Ishikawa (cell line): Measurements from ENCODE around the gene SLC7A6.

Source experiments
- CEBPB ChIP-seq: IDR thresholded peaks from 2 replicates; pipeline ENCODE4 v1.6.1; 2012
- CREB1 ChIP-seq: IDR thresholded peaks from 2 replicates; pipeline ENCODE4 v1.6.1; 2012; ENCODE audit warnings: low read depth
- EGR1 ChIP-seq: IDR thresholded peaks from 2 replicates; pipeline ENCODE4 v1.6.1; 2012
- EP300 ChIP-seq: IDR thresholded peaks from 2 replicates; pipeline ENCODE4 v1.6.1; 2012; ENCODE audit warnings: borderline replicate concordance
- FOXM1 ChIP-seq: IDR thresholded peaks from 2 replicates; pipeline ENCODE4 v1.6.1; 2012; ENCODE audit warnings: low read depth, borderline replicate concordance
- NFIC ChIP-seq: IDR thresholded peaks from 2 replicates; pipeline ENCODE4 v1.6.1; 2012
- RAD21 ChIP-seq: IDR thresholded peaks from 2 replicates; pipeline ENCODE4 v1.6.1; 2012; ENCODE audit warnings: low read depth
- TAF1 ChIP-seq: IDR thresholded peaks from 2 replicates; pipeline ENCODE4 v1.6.1; 2012; ENCODE audit warnings: low read depth, mild to moderate bottlenecking
- TCF12 ChIP-seq: IDR thresholded peaks from 2 replicates; pipeline ENCODE4 v1.6.1; 2012; ENCODE audit warnings: low read depth
- TEAD4 ChIP-seq: IDR thresholded peaks from 2 replicates; pipeline ENCODE4 v1.6.1; 2012
- YY1 ChIP-seq: IDR thresholded peaks from 2 replicates; pipeline ENCODE4 v1.6.1; 2012; ENCODE audit warnings: low read depth
- ZBTB7A ChIP-seq: IDR thresholded peaks from 2 replicates; pipeline ENCODE4 v1.6.1; 2012; ENCODE audit warnings: low read depth
- TF ChIP-seq, protein P1 (sequence below): IDR thresholded peaks from 2 replicates; pipeline ENCODE4 v1.6.1; 2012; ENCODE audit warnings: low read depth, mild to moderate bottlenecking
- TF ChIP-seq, protein P2 (sequence below): IDR thresholded peaks from 2 replicates; pipeline ENCODE4 v1.6.1; 2012
- TF ChIP-seq, protein P3 (sequence below): IDR thresholded peaks from 2 replicates; pipeline ENCODE4 v1.6.1; 2012

Gene SLC7A6

DNA sequence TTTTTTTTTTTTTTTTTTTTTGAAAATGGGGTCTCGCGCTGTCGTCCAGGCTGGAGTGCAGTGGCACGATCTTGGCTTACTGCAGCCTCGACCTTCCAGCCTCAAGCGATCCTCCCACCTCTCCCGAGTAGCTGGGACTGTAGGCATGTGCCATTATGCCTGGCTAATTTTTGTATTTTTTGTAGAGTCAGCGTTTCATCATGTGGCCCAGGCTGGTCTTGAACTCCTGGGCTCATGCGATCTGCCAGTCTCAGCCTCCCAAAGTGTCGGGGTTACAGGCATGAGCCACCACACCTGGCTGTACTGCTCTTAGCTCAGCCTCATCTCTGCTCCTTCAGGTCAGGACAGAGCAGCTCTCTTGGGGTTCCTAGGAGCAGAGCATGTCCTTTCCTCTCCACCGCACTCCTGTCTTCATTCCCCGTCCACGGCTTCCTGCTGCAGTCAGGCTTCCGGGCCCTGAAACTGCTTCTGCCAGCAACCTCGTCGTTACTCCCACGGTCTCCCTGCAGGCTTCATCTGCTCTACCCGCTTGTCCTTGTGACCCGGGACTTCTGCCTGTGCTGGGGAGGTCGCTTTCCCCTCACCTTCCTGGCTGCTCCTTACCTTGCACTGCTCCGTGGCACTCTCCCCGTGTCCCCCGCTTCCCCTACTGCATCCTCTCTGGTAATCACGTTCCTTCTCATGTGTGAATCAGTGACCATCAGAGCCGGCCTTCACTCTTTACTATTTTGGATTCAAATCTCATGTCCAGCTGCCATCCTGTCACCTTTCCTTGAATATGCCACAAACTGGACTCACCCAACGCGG is 84.5 kb downstream of the SLC7A6 start:
- no peak for TF ChIP-seq TEAD4
- TF ChIP-seq RAD21: no peak
- no peak for TF ChIP-seq TCF12
- no peak for TF ChIP-seq EP300
- no peak for TF ChIP-seq CEBPB
- TF ChIP-seq, protein P1, sequence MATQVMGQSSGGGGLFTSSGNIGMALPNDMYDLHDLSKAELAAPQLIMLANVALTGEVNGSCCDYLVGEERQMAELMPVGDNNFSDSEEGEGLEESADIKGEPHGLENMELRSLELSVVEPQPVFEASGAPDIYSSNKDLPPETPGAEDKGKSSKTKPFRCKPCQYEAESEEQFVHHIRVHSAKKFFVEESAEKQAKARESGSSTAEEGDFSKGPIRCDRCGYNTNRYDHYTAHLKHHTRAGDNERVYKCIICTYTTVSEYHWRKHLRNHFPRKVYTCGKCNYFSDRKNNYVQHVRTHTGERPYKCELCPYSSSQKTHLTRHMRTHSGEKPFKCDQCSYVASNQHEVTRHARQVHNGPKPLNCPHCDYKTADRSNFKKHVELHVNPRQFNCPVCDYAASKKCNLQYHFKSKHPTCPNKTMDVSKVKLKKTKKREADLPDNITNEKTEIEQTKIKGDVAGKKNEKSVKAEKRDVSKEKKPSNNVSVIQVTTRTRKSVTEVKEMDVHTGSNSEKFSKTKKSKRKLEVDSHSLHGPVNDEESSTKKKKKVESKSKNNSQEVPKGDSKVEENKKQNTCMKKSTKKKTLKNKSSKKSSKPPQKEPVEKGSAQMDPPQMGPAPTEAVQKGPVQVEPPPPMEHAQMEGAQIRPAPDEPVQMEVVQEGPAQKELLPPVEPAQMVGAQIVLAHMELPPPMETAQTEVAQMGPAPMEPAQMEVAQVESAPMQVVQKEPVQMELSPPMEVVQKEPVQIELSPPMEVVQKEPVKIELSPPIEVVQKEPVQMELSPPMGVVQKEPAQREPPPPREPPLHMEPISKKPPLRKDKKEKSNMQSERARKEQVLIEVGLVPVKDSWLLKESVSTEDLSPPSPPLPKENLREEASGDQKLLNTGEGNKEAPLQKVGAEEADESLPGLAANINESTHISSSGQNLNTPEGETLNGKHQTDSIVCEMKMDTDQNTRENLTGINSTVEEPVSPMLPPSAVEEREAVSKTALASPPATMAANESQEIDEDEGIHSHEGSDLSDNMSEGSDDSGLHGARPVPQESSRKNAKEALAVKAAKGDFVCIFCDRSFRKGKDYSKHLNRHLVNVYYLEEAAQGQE: no peak
- TF ChIP-seq ZBTB7A: no peak
- TF ChIP-seq, protein P2, sequence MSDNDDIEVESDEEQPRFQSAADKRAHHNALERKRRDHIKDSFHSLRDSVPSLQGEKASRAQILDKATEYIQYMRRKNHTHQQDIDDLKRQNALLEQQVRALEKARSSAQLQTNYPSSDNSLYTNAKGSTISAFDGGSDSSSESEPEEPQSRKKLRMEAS: no peak
- TF ChIP-seq FOXM1: no peak
- no peak for TF ChIP-seq YY1
- no peak for TF ChIP-seq NFIC
- TF ChIP-seq TAF1: no peak
- TF ChIP-seq, protein P3, sequence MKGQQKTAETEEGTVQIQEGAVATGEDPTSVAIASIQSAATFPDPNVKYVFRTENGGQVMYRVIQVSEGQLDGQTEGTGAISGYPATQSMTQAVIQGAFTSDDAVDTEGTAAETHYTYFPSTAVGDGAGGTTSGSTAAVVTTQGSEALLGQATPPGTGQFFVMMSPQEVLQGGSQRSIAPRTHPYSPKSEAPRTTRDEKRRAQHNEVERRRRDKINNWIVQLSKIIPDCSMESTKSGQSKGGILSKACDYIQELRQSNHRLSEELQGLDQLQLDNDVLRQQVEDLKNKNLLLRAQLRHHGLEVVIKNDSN: no peak
- TF ChIP-seq EGR1: no peak

DNA sequence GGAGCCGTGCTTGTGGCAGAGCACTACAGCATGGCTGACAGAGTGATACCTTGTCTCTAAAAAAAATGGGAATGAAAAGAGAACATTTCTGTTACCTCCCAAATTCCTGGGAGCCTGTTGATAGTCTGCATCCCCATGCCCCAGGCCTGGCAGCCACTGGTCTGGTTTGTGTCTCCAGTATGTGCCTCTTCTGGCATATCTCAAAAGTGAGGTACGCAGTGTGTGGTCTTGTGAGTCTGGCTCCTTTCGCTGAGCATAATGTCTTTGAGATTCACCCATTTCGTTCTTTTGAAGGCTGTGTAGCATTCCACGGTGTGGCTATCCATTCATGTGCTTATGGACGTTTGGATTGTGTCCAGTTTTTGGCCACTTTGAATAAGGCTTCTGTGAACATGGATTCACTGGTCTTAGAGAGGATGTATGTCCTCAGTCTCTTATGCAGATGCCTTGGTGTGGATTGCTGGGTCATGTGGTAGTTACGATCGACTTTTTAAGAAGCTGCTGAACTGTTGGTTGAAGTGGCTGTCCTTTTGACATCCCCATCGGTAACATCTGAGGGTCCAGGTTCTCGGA is 85.6 kb downstream of the SLC7A6 start:
- TF ChIP-seq FOXM1: no peak
- no peak for TF ChIP-seq CEBPB
- no peak for TF ChIP-seq EP300
- TF ChIP-seq TEAD4: no peak

DNA sequence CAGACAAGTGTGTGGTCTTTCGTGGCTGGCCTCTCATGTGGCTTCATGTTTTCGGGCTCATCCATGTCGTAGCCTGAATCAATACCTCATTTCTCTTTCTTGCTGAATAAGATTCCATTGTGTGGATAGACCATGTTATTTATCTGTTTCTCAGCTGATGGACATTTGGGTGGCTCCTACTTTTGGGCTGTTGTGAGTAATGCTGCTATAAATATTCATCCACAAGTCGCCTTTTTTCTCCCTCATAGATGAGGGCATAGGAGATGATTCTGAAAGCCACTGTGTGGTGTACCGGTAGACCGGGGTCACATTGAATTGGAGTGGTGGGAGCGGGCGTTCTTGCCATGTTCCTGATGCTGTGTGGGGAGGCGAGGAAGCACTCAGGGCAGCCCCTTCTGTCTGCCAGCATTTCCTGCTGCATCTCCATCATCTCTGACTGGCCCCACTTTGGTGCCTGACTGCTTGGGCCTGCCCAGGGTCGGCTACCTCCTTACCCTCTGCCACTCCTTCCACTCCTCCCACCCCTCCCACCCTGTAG is 86.6 kb downstream of the SLC7A6 start:
- TF ChIP-seq, protein P1: no peak
- TF ChIP-seq EP300 (no peak), CEBPB (no peak), EGR1 (no peak), TCF12 (no peak), YY1 (no peak), ZBTB7A (no peak), FOXM1 (no peak), NFIC (no peak), CREB1 (no peak), TEAD4 (no peak), TAF1 (no peak)
- TF ChIP-seq, protein P2: no peak
